ENCODE results near the gene YIF1B. TPM values are rescaled to one million over a fixed set of nuclear protein-coding genes. Genes with fewer than 3 reads are reported as not detected.

YIF1B gene
- total RNA-seq, 1 experiment from 2014 or later = 49.2 TPM

DNA sequence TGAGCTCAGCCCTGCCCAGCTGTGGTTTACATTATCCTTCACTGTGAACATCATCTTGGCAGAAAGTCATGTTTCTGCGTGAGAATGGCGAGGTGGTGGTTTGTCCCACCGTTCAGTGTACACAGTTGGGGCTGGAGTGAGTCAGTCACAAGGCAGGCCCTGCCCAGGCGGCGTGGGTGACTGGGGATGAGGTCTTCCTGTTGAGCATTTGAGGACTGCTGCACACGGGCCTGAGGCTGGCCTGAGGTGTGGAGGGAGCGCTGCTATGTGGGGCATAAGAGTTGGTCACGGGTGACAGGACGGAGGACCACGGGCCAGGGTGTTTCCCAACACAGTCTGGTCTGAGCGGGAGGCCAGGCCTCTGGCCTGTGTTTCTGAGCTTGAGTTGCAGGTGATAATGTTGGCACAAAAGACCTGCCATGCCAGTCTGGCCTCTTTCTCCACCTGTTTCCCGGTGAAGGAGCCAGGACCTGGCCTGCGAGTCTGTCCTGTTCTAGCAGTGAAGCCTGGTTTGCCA lies 25.1 kb downstream of the YIF1B start:
- peak; percentile 88 for DNase-seq (ENCODE audit: unreplicated experiment)
- H3K9me3 Mint-ChIP-seq (ENCODE audit: unreplicated experiment) = no peaks in the 10 kb centered on the region
- H3K36me3 Mint-ChIP-seq (ENCODE audit: insufficient read depth, unreplicated experiment) = peaks cover 76% of the 10 kb centered on the region
- H3K27me3 Mint-ChIP-seq (ENCODE audit: insufficient read depth, unreplicated experiment) = no peaks in the 10 kb centered on the region
- POLR2A ChIA-PET = interaction anchor here (0.6 to 3.4 kb wide), 4 partner anchors 13 to 942 kb away, joined by 3 to 18 read pairs (median 4); no protein-coding TSS in a partner anchor
- intact Hi-C loops (cut with micrococcal nuclease) = no loop called here
- H3K4me1 Mint-ChIP-seq (ENCODE audit: insufficient read depth, unreplicated experiment) = peaks cover 13% of the 10 kb centered on the region
- no TSS peak for BruUV-seq (replicated peaks)
- peak overlapping the region; percentile 3 for H3K4me3 Mint-ChIP-seq (ENCODE audit: unreplicated experiment)
- peak overlapping the region; percentile 11 for H3K27ac Mint-ChIP-seq (ENCODE audit: low read depth, unreplicated experiment)
- CTCF ChIA-PET = interaction anchor here (0.6 to 1.1 kb wide), 4 partner anchors 9 to 46 kb away, joined by 3 to 4 read pairs (median 3); no protein-coding TSS in a partner anchor
- no peak for TF ChIP-seq CTCF (IDR thresholded peaks at IDR 0.05; ENCODE audit: unreplicated experiment)

DNA sequence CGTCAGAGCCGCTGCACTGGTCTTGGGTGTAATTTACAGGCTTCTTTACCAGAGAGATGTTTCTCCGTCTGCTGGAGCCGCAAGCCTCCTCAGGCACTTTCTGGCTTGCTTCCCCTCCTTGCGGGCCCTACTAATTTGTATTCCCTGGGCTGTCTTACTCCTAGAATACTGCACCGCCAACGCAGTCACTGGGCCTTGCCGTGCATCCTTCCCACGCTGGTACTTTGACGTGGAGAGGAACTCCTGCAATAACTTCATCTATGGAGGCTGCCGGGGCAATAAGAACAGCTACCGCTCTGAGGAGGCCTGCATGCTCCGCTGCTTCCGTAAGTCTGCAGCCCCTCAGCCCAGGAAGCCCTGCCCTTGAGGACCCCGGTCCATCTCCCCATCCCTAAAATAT lies 25.8 kb downstream of the YIF1B start:
- BruUV-seq (replicated peaks) = no TSS peak
- no peak for DNase-seq (ENCODE audit: unreplicated experiment)
- ChIA-PET POLR2A (interaction anchor here (1.6 to 3.4 kb wide), 2 partner anchors 13 to 24 kb away, joined by 4 to 18 read pairs; no protein-coding TSS in a partner anchor), CTCF (interaction anchor here (0.6 to 0.7 kb wide), 2 partner anchors 15 to 46 kb away, joined by 3 to 4 read pairs; no protein-coding TSS in a partner anchor)
- Mint-ChIP-seq H3K9me3 (ENCODE audit: unreplicated experiment) (no peaks in the 10 kb centered on the region), H3K27me3 (ENCODE audit: insufficient read depth, unreplicated experiment) (no peaks in the 10 kb centered on the region), H3K4me3 (ENCODE audit: unreplicated experiment) (no peak overlapping the region), H3K36me3 (ENCODE audit: insufficient read depth, unreplicated experiment) (peaks cover 82% of the 10 kb centered on the region), H3K27ac (ENCODE audit: low read depth, unreplicated experiment) (no peak overlapping the region), H3K4me1 (ENCODE audit: insufficient read depth, unreplicated experiment) (peaks cover 11% of the 10 kb centered on the region)
- intact Hi-C loops (cut with micrococcal nuclease) = no loop called here
- TF ChIP-seq CTCF (IDR thresholded peaks at IDR 0.05; ENCODE audit: unreplicated experiment) = no peak

DNA sequence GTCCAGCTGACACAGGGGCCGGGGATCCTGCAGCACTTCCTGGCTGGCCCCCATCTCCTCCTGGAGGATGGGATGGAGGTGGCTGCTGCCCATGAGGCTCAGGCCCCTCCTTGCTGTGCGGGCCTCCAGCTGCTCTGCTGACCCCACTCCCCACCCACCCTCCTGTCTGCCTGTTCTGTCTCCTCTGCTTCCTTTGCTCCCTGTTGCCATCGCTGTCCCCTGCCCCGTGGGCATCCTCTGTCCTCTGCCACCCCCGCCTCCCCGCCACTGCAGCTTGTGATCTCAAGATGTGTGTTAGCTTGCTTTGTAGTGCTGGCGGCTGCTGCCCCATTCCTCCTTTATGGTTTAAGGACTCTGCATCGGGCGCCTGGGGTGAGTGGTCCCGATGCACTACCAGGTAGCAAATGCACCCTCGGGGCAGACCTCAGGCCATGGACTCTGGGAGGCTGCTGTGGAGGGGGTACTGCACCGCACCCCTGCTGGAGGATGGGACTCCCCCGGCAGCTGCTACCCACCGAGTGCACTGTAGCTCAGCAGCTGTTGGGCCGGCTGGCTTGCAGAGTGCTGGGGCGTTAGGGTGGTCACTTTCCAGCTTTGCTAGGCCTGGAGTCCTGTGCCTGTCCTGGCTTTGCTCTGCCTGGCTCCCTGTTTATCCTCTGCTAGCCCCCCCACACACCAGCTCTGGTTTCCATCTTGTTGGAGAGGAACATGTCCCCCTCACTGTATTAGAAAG lies 27.5 kb downstream of the YIF1B start:
- no peak for TF ChIP-seq CTCF (IDR thresholded peaks at IDR 0.05; ENCODE audit: unreplicated experiment)
- intact Hi-C loops (cut with micrococcal nuclease) = no loop called here
- DNase-seq (ENCODE audit: unreplicated experiment) = no peak
- Mint-ChIP-seq H3K27ac (ENCODE audit: low read depth, unreplicated experiment) (no peak overlapping the region), H3K27me3 (ENCODE audit: insufficient read depth, unreplicated experiment) (no peaks in the 10 kb centered on the region), H3K9me3 (ENCODE audit: unreplicated experiment) (no peaks in the 10 kb centered on the region), H3K4me3 (ENCODE audit: unreplicated experiment) (no peak overlapping the region), H3K36me3 (ENCODE audit: insufficient read depth, unreplicated experiment) (peaks cover 79% of the 10 kb centered on the region), H3K4me1 (ENCODE audit: insufficient read depth, unreplicated experiment) (peaks cover 11% of the 10 kb centered on the region)
- ChIA-PET CTCF (interaction anchor here (1.8 kb wide), 1 partner anchor 45 kb away, joined by 7 read pairs; no protein-coding TSS in a partner anchor), POLR2A (interaction anchor here (10.4 kb wide), 1 partner anchor 22 kb away, joined by 82 read pairs; the partner anchor contains the start of gene SPINT2)
- BruUV-seq (replicated peaks) = no TSS peak

- no peak for DNase-seq (ENCODE audit: unreplicated experiment)
- H3K9me3 Mint-ChIP-seq (ENCODE audit: unreplicated experiment) = no peaks in the 10 kb centered on the region
- H3K36me3 Mint-ChIP-seq (ENCODE audit: insufficient read depth, unreplicated experiment) = peaks cover 72% of the 10 kb centered on the region
- H3K4me3 Mint-ChIP-seq (ENCODE audit: unreplicated experiment) = no peak overlapping the region
- ChIA-PET POLR2A (interaction anchor here (10.4 kb wide), 1 partner anchor 21 kb away, joined by 82 read pairs; the partner anchor contains the start of gene SPINT2), CTCF (interaction anchor here (0.9 to 1.8 kb wide), 2 partner anchors 10 to 44 kb away, joined by 3 to 7 read pairs; no protein-coding TSS in a partner anchor)
- no peak for TF ChIP-seq CTCF (IDR thresholded peaks at IDR 0.05; ENCODE audit: unreplicated experiment)
- no peak overlapping the region for H3K27ac Mint-ChIP-seq (ENCODE audit: low read depth, unreplicated experiment)
- no TSS peak for BruUV-seq (replicated peaks)
- peaks cover 11% of the 10 kb centered on the region for H3K4me1 Mint-ChIP-seq (ENCODE audit: insufficient read depth, unreplicated experiment)
- H3K27me3 Mint-ChIP-seq (ENCODE audit: insufficient read depth, unreplicated experiment) = no peaks in the 10 kb centered on the region
- intact Hi-C loops (cut with micrococcal nuclease) = no loop called here
These were observed 28.1 kb downstream of the YIF1B start for GRCh38 chr19:38287604-38288003.

Measured in MCF 10A (cell line).